RPMI8226 (cell line): ENCODE results near the gene AKR1A1.
"Not testable (repeated sequence)": the region's sequence is repeated elsewhere in the genome, so short reads cannot be mapped to it uniquely, and the experiment has no call there.

Experiments used
- DNase-seq: peaks from one replicate; pipeline ENCODE4 v3.0.0-alpha.2; 2015

AKR1A1 gene

GRCh38 chr1:45570631-45571030 lies 20.0 kb downstream of the AKR1A1 start:
- DNase-seq = no peak

- no peak for DNase-seq
Observed at GRCh38 chr1:45573231-45573804, 22.7 kb downstream of the AKR1A1 start.

GRCh38 chr1:45574105-45574626 lies 23.5 kb downstream of the AKR1A1 start:
- no peak for DNase-seq

DNA sequence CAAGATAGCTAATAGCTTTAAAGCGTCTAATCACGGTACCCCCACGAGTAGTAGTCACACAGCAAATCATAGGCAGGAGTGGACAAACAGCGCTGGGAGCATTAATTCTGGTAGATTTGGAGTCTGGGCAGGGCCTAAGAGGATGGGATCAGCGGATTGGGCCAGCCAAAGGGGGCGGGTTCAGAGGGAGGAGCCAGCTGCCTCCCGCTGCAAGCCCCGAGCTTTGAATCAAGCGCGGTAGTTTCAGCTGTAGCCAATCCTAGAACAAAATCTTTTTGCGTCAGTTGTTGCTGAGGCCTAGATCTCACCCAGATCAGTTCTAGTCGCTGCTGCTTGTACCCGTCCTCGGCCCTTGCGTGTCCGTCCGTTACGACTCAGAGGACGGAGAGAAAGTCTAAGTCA lies 32.6 kb downstream of the AKR1A1 start:
- peak; percentile 99 for DNase-seq

DNA sequence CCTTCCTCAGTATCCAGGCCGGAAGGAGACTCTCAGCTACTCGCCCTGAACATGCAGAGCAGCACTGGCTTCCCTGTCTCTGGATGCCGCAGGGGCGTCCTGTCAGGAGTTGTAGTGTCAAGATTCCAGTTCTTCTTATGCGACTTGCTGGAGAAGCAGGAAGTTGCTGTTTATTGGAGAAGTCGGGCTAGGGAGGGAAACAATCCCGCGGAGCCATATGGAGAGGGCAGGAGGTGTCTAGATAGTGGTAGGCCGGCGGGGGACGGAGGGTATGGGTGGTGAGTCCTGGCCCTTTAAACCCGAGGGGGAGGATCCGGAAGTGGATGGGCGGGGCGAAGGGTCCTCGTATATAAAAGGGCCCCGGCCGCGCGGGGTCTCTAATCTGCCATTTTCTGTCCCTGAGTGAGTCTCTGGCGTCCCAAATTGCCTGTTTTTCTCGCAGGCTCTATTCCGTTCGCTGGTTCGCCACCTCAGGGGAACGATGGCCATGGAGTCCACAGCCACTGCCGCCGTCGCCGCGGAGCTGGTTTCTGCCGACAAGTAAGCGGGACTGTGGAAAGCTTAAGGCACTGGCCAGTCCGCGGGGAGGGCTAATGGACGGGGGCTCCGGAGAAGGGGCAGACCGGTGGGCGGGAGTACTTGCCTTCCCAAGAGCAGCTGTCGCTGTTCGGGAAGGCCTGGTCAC lies 33.2 kb downstream of the AKR1A1 start, which contains the start of gene NASP:
TSS of gene NASP (plus strand) at position 376 of the 685 bp plus-strand sequence. CDS start at position 482, 106 bp downstream.
- DNase-seq = peak; percentile 91

- DNase-seq = peak; percentile 97
Observed at GRCh38 chr1:45584351-45585109, 33.9 kb downstream of the AKR1A1 start.

DNA sequence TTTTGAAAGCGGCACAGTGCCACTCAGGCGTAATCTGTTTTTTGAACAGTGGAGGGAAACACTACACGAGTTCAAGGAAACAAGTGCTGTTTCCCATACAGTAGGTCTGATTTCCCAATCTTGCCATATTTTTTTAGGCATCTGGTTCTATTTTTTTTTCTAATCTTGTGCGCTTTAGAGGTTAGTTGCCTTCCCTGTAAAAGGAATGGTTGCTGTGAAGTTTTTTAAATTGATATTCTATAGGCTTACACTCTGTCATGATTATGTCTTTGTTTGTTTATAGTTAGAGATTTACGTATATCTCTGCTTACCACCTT lies 34.4 kb downstream of the AKR1A1 start:
- DNase-seq = no peak

DNA sequence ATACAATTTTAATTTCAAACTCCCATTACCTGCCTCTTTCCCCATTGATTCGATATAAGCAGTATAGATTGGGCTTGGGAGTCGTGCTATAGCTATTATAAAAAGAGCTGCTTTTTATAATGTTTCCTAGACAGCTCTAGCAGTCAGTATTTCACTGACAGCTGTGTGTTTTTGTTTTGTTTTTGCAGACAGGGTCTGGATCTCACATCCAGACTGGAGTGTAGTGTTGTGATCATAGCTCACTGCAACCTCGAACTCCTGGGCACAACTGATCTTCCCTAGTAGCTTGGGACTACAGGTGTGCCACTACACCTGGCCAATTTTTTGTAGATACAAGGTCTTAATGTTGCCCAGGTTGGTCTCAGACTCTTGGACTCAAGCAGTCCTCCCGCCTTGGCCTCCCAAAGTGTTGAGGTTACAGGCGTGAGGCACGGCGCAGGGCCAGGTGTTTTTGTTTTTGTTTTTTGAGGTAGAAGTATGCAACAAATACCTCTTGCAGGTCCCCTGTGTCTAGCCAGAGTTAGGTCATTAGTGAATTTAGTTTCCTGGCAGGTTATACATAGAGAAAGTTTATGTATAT lies 35.0 kb downstream of the AKR1A1 start:
- DNase-seq = no peak

GRCh38 chr1:45586769-45587168 lies 36.1 kb downstream of the AKR1A1 start:
- DNase-seq = no peak

DNA sequence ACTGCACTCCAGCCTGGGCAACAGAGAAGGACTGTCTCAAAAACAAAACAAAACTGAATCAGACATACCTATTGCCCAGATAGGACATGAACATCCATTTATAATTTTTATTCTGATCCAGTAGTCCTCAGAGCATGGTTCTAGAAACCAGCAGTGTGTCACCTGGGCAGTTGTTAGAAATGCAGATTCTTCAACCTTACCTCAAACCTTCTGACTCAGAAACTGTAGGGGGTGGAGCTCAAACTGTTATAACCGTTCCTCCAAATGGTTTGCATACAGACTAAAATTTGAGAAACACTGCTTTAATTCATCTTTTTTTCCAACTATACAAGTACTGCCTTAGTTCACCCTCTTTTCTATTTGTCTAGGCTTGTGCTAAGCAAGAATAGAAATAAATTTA lies 39.2 kb downstream of the AKR1A1 start:
- no peak for DNase-seq

GRCh38 chr1:45594412-45594811 lies 43.8 kb downstream of the AKR1A1 start:
- DNase-seq = no peak

DNA sequence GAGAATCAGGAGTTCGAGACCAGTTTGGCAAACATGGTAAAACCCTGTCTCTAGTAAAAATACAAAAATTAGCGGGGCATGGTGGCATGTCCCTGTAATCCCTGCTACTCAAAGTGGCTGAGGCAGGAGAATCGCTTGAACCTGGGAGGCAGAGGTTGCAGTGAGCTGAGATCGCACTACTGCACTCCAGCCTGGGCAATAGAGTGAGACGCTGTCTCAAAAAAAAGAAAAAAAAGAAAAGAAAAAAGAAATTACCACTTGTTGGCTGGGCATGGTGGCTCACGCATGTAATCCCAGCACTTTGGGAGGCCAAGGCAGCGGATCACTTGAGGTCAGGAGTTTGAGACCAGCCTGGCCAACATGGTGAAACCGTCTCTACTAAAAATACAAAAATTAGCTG lies 46.1 kb downstream of the AKR1A1 start:
- DNase-seq = not testable (repeated sequence)

GRCh38 chr1:45604239-45604638 lies 53.6 kb downstream of the AKR1A1 start:
- no peak for DNase-seq

- no peak for DNase-seq
Observed at GRCh38 chr1:45607404-45608074, 56.9 kb downstream of the AKR1A1 start.

- no peak for DNase-seq
Observed at GRCh38 chr1:45608175-45609156, 57.8 kb downstream of the AKR1A1 start.

DNA sequence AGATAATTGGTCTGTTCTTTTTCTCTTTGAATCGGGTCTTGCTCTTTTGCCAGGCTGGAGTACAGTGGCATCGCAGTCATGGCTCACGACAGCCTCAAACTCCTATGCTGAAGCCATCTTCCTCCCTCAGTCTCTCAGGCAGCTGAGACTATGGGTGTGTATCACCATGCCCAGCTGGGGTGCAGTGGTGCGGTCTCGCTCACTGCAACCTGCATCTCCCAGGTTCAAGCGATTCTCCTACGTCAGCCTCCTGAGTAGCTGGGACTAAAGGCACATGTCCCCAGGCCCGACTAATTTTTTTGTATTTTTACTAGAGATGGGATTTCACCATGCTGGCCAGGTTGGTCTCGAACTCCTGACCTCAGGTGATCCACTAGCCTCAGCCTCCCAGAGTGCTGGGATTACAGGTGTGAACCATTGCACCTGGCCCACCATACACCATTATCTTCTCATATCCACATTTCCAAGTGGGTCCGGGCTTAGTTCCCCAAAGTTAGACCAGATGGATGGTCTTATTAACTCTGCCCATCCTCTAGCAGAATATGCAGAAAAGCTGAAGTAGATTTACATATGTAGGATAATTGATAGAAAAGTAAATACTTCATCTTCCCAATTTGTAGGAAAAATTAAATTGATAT lies 60.1 kb downstream of the AKR1A1 start:
- no peak for DNase-seq

- no peak for DNase-seq
Observed at GRCh38 chr1:45612941-45613579, 62.4 kb downstream of the AKR1A1 start.

DNA sequence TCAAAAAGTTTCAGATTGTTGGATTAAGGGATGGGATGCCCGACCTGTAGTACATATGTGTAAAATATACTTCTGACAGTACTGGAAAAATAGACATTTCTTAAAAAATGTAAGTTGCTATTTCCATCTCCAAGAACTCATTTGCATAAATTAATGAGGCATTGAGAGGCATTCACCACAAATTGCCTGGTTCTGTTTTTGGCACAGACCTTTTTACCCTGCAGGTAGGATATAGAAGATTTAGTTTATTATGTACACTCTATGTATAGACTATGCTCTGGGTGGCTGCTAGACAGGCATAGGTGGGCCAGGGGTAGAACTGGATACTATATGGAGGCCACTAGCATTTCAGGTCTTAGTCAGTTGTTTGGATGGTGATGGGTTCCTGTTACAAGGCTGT lies 65.3 kb downstream of the AKR1A1 start:
- no peak for DNase-seq

DNA sequence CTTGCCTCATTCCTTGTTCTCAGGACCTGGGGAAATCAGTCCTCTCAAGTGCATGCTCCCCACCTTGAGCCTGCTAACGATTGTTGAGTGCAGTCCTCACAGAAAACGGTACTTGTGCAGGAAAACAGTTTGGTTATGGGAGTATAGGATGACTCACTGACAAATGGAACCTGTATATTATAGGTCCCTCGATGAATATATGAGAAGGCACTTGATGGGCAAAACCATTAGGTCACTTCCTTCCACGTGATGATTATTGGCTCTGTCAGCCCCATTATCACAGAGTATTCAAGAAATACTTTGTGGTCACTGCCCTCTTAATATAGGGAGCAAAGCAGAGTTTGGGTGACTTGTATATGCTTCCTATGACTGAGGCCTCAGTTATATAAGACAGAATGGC lies 67.0 kb downstream of the AKR1A1 start:
- DNase-seq = no peak

GRCh38 chr1:45619149-45619921 lies 68.7 kb downstream of the AKR1A1 start:
- DNase-seq = no peak
